ENCODE data around the gene POM121.
"Not testable (repeated sequence)": the region's sequence is repeated elsewhere in the genome, so short reads cannot be mapped to it uniquely, and the experiment has no call there.

DNA sequence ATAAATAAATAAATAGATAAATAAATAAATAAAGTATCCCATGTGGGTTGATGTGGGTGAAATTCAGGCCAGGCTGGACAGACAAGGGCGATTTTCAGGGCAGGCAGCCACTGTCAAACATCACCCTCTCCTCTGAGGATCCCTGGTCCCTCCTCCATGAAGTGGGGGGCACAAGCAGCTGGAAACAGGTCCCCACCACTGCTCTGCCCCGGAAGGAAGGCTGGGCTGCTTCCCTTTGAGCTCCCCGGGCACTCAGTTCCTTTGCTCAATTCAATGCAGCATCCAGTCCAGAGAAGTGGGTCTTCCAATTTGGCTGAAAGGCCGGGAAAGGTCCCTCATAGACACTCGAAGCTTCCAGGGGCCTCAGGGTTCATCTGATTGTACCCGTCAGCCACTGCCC is 55.5 kb downstream of the POM121 start:
- TF ChIP-seq, protein P1, sequence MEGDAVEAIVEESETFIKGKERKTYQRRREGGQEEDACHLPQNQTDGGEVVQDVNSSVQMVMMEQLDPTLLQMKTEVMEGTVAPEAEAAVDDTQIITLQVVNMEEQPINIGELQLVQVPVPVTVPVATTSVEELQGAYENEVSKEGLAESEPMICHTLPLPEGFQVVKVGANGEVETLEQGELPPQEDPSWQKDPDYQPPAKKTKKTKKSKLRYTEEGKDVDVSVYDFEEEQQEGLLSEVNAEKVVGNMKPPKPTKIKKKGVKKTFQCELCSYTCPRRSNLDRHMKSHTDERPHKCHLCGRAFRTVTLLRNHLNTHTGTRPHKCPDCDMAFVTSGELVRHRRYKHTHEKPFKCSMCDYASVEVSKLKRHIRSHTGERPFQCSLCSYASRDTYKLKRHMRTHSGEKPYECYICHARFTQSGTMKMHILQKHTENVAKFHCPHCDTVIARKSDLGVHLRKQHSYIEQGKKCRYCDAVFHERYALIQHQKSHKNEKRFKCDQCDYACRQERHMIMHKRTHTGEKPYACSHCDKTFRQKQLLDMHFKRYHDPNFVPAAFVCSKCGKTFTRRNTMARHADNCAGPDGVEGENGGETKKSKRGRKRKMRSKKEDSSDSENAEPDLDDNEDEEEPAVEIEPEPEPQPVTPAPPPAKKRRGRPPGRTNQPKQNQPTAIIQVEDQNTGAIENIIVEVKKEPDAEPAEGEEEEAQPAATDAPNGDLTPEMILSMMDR (IDR thresholded peaks at IDR 0.05 in 4 of 5, conservative IDR thresholded peaks at IDR 0.05 in 1 of 5): not testable (repeated sequence)
- TF ChIP-seq POLR2A (IDR thresholded peaks at IDR 0.05): not testable (repeated sequence)
